Upper lobe of right lung (tissue), 1 donor: Measurements from ENCODE around the gene CDH22. TPM values are rescaled to one million over a fixed set of nuclear protein-coding genes. Genes with fewer than 3 reads are reported as not detected.

ENCODE experiments used
- ATAC-seq: fragments of 200-7000 bp; cut with Tn5 transposase; one replicate; pipeline ENCODE4 v1.9.1; 2020; ENCODE audit warnings: mild to moderate bottlenecking, moderate library complexity
- DNase-seq: peaks from one replicate; pipeline ENCODE4 v3.0.0-alpha.2; 2020
- H3K27ac ChIP-seq: fragments of 200-600 bp; one replicate; pipeline ENCODE4 v1.8.0; 2022
- H3K27me3 ChIP-seq: fragments of 200-600 bp; one replicate; pipeline ENCODE4 v1.8.0; 2022; ENCODE audit warnings: mild to moderate bottlenecking
- H3K36me3 ChIP-seq: fragments of 200-600 bp; one replicate; pipeline ENCODE4 v1.8.0; 2022
- H3K4me1 ChIP-seq: fragments of 200-600 bp; one replicate; pipeline ENCODE4 v1.8.0; 2022
- H3K4me3 ChIP-seq: fragments of 200-600 bp; one replicate; pipeline ENCODE4 v1.8.0; 2022; ENCODE audit warnings: mild to moderate bottlenecking
- H3K9me3 ChIP-seq: fragments of 200-600 bp; one replicate; pipeline ENCODE4 v1.8.0; 2022
- CTCF ChIP-seq: fragments of 200-600 bp; IDR thresholded peaks from one replicate; pipeline ENCODE4 v1.8.0; 2022; ENCODE audit warnings: antibody characterized with exemption
- intact Hi-C: fragments of 100-400 bp; cut with DNase I; formaldehyde crosslinking; loops from one replicate; pipeline ENCODE4 v1.11.0; 2022
- total RNA-seq: library from RNA; stranded (reverse); fragmentation: NEBNext Ultra II Directional; extraction: Animal tissue kit (Norgen Biotek cat#: 25700); gene quantifications from one replicate; pipeline ENCODE4 v1.2.1, GENCODE V29; 2021
- donor health status: DM: no; HTN: yes; CAD: no; lungs with severe emphysema.

CDH22 gene
- total RNA-seq, 1 donor from 2014 or later: 0.46 TPM

DNA sequence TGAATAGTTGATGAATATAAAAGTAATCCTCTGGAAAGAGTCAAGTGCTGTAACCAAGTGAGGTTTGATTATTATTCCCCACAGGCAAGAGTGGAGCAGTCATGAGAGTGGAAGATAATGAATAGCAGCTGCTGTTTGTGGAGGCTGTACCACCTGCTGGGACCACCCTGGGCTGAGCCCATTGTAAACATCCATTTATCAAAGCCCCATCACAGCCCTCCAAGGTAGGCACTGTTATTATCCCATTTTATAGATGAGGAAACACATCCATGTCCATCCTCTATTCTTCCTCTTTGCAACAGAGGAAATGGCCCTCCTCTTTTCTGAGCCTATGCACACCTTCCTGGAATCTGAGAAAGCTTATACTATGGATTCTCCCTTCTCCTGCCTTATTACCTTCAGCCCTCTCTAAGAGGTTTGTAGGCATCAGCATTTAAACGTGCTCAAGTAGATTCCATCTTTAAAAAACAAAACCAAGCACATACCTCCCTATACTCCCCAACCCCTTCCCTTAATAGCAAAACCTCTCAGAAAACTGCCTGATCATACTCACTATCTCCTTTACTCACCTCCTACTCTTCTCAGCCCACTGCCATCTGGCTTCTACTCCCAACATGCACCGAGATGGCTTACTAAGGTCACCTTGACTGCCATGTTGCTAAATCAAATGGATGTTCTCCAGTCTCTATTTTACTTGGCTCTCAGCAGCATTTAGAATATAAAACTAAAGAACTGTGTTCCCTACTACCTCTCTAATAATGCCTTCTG, 37.1 kb downstream of the CDH22 start:
- DNase-seq: no peak
- peaks cover 47% of the 10 kb centered on the region for H3K27me3 ChIP-seq
- H3K9me3 ChIP-seq: no peaks in the 10 kb centered on the region

GRCh38 chr20:46269372-46269771, 38.9 kb downstream of the CDH22 start:
- Histone ChIP-seq H3K9me3 (no peaks in the 10 kb centered on the region), H3K4me1 (no peaks in the 10 kb centered on the region), H3K36me3 (no peaks in the 10 kb centered on the region), H3K4me3 (no peak overlapping the region), H3K27ac (no peak overlapping the region), H3K27me3 (peaks cover 37% of the 10 kb centered on the region)
- DNase-seq (no peak), ATAC-seq (no peak)
- intact Hi-C loops: no loop called here
- TF ChIP-seq CTCF: no peak

More for the DNA sequence above, 37.1 kb downstream of the CDH22 start:
- Histone ChIP-seq H3K4me3 (no peak overlapping the region), H3K36me3 (no peaks in the 10 kb centered on the region), H3K27ac (no peak overlapping the region), H3K4me1 (no peaks in the 10 kb centered on the region)
- intact Hi-C loops: no loop called here
- ATAC-seq: no peak
- TF ChIP-seq CTCF: no peak

- no peak for DNase-seq
- Histone ChIP-seq H3K9me3 (no peaks in the 10 kb centered on the region), H3K36me3 (no peaks in the 10 kb centered on the region), H3K27me3 (peaks cover 39% of the 10 kb centered on the region), H3K4me3 (no peak overlapping the region), H3K4me1 (no peaks in the 10 kb centered on the region), H3K27ac (no peak overlapping the region)
- TF ChIP-seq CTCF: no peak
- ATAC-seq: no peak
- intact Hi-C loops: no loop called here
These were observed 39.6 kb downstream of the CDH22 start for GRCh38 chr20:46268662-46269061.

DNA sequence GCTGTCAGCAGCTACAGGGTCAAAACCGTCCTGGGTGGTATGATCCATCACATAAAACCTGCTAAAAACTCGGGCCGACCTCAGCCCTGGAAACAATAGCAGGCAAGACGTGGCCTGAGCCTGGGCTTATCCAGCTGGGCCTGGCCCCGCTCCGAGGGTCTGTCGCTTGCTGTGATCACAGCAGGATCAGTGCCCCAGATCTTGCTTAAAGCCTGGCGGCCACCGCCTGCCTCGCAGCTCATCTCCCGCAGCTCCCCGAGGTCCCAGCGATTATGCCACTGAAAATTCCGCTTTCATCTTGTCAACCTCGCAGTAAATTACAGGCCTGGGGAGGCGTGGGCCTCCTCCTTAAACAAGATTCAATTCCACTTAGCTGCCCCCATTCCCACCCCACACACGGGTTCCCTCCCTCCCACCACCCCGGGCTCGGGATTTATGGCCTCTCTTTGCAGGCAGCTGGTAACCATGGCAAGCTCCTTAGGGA, 40.1 kb downstream of the CDH22 start:
- H3K4me3 ChIP-seq: no peak overlapping the region
- peaks cover 42% of the 10 kb centered on the region for H3K27me3 ChIP-seq
- no peak for TF ChIP-seq CTCF
- intact Hi-C loops: no loop called here
- DNase-seq (no peak), ATAC-seq (no peak)
- no peaks in the 10 kb centered on the region for H3K9me3 ChIP-seq
- no peaks in the 10 kb centered on the region for H3K4me1 ChIP-seq
- H3K36me3 ChIP-seq: no peaks in the 10 kb centered on the region
- no peak overlapping the region for H3K27ac ChIP-seq

- peaks cover 47% of the 10 kb centered on the region for H3K27me3 ChIP-seq
- intact Hi-C loops: no loop called here
- TF ChIP-seq CTCF: no peak
- no peaks in the 10 kb centered on the region for H3K4me1 ChIP-seq
- ATAC-seq: no peak
- no peaks in the 10 kb centered on the region for H3K36me3 ChIP-seq
- no peak for DNase-seq
- no peaks in the 10 kb centered on the region for H3K9me3 ChIP-seq
- no peak overlapping the region for H3K4me3 ChIP-seq
- no peak overlapping the region for H3K27ac ChIP-seq
These were observed 40.9 kb downstream of the CDH22 start for GRCh38 chr20:46267108-46268105.
